Measurements from ENCODE around the gene RANBP3L. TPM values are rescaled to one million over a fixed set of nuclear protein-coding genes. Genes with fewer than 3 reads are reported as not detected.
"Not testable (repeated sequence)": the region's sequence is repeated elsewhere in the genome, so short reads cannot be mapped to it uniquely, and the experiment has no call there.

Gene RANBP3L
- polyA plus RNA-seq (2013, experiment 1 of 2), result 1.3 TPM
- polyA plus RNA-seq (2013, experiment 2 of 2), result 0.76 TPM

- 53 to 90% methylated on average over 2 of the region's 5 CpGs for WGBS, 2 experiments (ENCODE audit: insufficient coverage in 2 of 2)
- Histone ChIP-seq H3K4me1 (ENCODE audit: control insufficient read depth, insufficient read depth, low read length, poor library complexity, severe bottlenecking) (peaks cover 4% of the 10 kb centered on the region), H3K4me3 (ENCODE audit: extremely low read depth, insufficient read depth, low read length, poor library complexity, severe bottlenecking) (no peak within 1 kb of the TSS), H3K27ac (ENCODE audit: low read depth, low read length, severe bottlenecking) (peak within 1 kb of the TSS; percentile 81), H3K9me3 (ENCODE audit: control insufficient read depth, low read length) (no peaks in the 10 kb centered on the region), H3K36me3 (ENCODE audit: control insufficient read depth, insufficient read depth, low read length) (no peaks in the 10 kb centered on the region)
Measured at GRCh38 chr5:36301858-36302603, at the start of gene RANBP3L. Gene RANBP3L, minus strand, starts transcription at chr5:36301902. Its CDS starts 486 bp downstream, at chr5:36301416.

- 100% methylated on average over 1 of the region's 5 CpGs; no CpG with 5 or more reads in 1 of the 2 experiments for WGBS, 2 experiments (ENCODE audit: insufficient coverage in 2 of 2)
- H3K36me3 ChIP-seq (ENCODE audit: control insufficient read depth, insufficient read depth, low read length), result no peaks in the 10 kb centered on the region
- H3K27ac ChIP-seq (ENCODE audit: low read depth, low read length, severe bottlenecking), result no peak overlapping the region
- no peaks in the 10 kb centered on the region for H3K9me3 ChIP-seq (ENCODE audit: control insufficient read depth, low read length)
- H3K4me1 ChIP-seq (ENCODE audit: control insufficient read depth, insufficient read depth, low read length, poor library complexity, severe bottlenecking), result no peaks in the 10 kb centered on the region
- no peak overlapping the region for H3K4me3 ChIP-seq (ENCODE audit: extremely low read depth, insufficient read depth, low read length, poor library complexity, severe bottlenecking)
Measured at GRCh38 chr5:36346896-36347690, 45.4 kb upstream of the RANBP3L start.

GRCh38 chr5:36344899-36345298, 43.2 kb upstream of the RANBP3L start:
- no peak overlapping the region for H3K27ac ChIP-seq (ENCODE audit: low read depth, low read length, severe bottlenecking)
- H3K4me1 ChIP-seq (ENCODE audit: control insufficient read depth, insufficient read depth, low read length, poor library complexity, severe bottlenecking), result no peaks in the 10 kb centered on the region
- no peak overlapping the region for H3K4me3 ChIP-seq (ENCODE audit: extremely low read depth, insufficient read depth, low read length, poor library complexity, severe bottlenecking)
- WGBS, 2 experiments (ENCODE audit: insufficient coverage in 2 of 2), result no CpG with 5 or more reads among the region's 2 CpGs
- no peaks in the 10 kb centered on the region for H3K9me3 ChIP-seq (ENCODE audit: control insufficient read depth, low read length)
- no peaks in the 10 kb centered on the region for H3K36me3 ChIP-seq (ENCODE audit: control insufficient read depth, insufficient read depth, low read length)

GRCh38 chr5:36341720-36342119, 40.0 kb upstream of the RANBP3L start:
- H3K4me3 ChIP-seq (ENCODE audit: extremely low read depth, insufficient read depth, low read length, poor library complexity, severe bottlenecking); H3K4me1 ChIP-seq (ENCODE audit: control insufficient read depth, insufficient read depth, low read length, poor library complexity, severe bottlenecking); H3K27ac ChIP-seq (ENCODE audit: low read depth, low read length, severe bottlenecking); H3K9me3 ChIP-seq (ENCODE audit: control insufficient read depth, low read length); H3K36me3 ChIP-seq (ENCODE audit: control insufficient read depth, insufficient read depth, low read length): not testable (repeated sequence)
- WGBS, 2 experiments (ENCODE audit: insufficient coverage in 2 of 2), result no CpG with 5 or more reads among the region's 4 CpGs

- H3K4me1 ChIP-seq (ENCODE audit: control insufficient read depth, insufficient read depth, low read length, poor library complexity, severe bottlenecking), result no peaks in the 10 kb centered on the region
- 100% methylated on average over 1 of the region's 1 CpG for WGBS, 2 experiments (ENCODE audit: insufficient coverage in 2 of 2)
- no peaks in the 10 kb centered on the region for H3K36me3 ChIP-seq (ENCODE audit: control insufficient read depth, insufficient read depth, low read length)
- no peak overlapping the region for H3K27ac ChIP-seq (ENCODE audit: low read depth, low read length, severe bottlenecking)
- no peak overlapping the region for H3K4me3 ChIP-seq (ENCODE audit: extremely low read depth, insufficient read depth, low read length, poor library complexity, severe bottlenecking)
- no peaks in the 10 kb centered on the region for H3K9me3 ChIP-seq (ENCODE audit: control insufficient read depth, low read length)
Measured at GRCh38 chr5:36337597-36337996, 35.9 kb upstream of the RANBP3L start.

GRCh38 chr5:36334315-36334714, 32.6 kb upstream of the RANBP3L start:
- no peak overlapping the region for H3K27ac ChIP-seq (ENCODE audit: low read depth, low read length, severe bottlenecking)
- no peak overlapping the region for H3K4me3 ChIP-seq (ENCODE audit: extremely low read depth, insufficient read depth, low read length, poor library complexity, severe bottlenecking)
- H3K9me3 ChIP-seq (ENCODE audit: control insufficient read depth, low read length), result no peaks in the 10 kb centered on the region
- no peaks in the 10 kb centered on the region for H3K4me1 ChIP-seq (ENCODE audit: control insufficient read depth, insufficient read depth, low read length, poor library complexity, severe bottlenecking)
- 90 to 100% methylated on average over 2 to 4 of the region's 5 CpGs for WGBS, 2 experiments (ENCODE audit: insufficient coverage in 2 of 2)
- H3K36me3 ChIP-seq (ENCODE audit: control insufficient read depth, insufficient read depth, low read length), result no peaks in the 10 kb centered on the region

- H3K9me3 ChIP-seq (ENCODE audit: control insufficient read depth, low read length); H3K4me3 ChIP-seq (ENCODE audit: extremely low read depth, insufficient read depth, low read length, poor library complexity, severe bottlenecking); H3K36me3 ChIP-seq (ENCODE audit: control insufficient read depth, insufficient read depth, low read length); H3K4me1 ChIP-seq (ENCODE audit: control insufficient read depth, insufficient read depth, low read length, poor library complexity, severe bottlenecking); H3K27ac ChIP-seq (ENCODE audit: low read depth, low read length, severe bottlenecking): not testable (repeated sequence)
- WGBS, 2 experiments (ENCODE audit: insufficient coverage in 2 of 2), result 83 to 87% methylated on average over 7 to 12 of the region's 13 CpGs
Measured at GRCh38 chr5:36332720-36333119, 31.0 kb upstream of the RANBP3L start.

- no peak overlapping the region for H3K27ac ChIP-seq (ENCODE audit: low read depth, low read length, severe bottlenecking)
- no peaks in the 10 kb centered on the region for H3K4me1 ChIP-seq (ENCODE audit: control insufficient read depth, insufficient read depth, low read length, poor library complexity, severe bottlenecking)
- H3K9me3 ChIP-seq (ENCODE audit: control insufficient read depth, low read length), result no peaks in the 10 kb centered on the region
- H3K4me3 ChIP-seq (ENCODE audit: extremely low read depth, insufficient read depth, low read length, poor library complexity, severe bottlenecking), result no peak overlapping the region
- no peaks in the 10 kb centered on the region for H3K36me3 ChIP-seq (ENCODE audit: control insufficient read depth, insufficient read depth, low read length)
Measured at GRCh38 chr5:36325196-36325595, 23.5 kb upstream of the RANBP3L start.

GRCh38 chr5:36323926-36324781, 22.5 kb upstream of the RANBP3L start:
- no peaks in the 10 kb centered on the region for H3K36me3 ChIP-seq (ENCODE audit: control insufficient read depth, insufficient read depth, low read length)
- 91 to 94% methylated on average over 4 to 5 of the region's 6 CpGs for WGBS, 2 experiments (ENCODE audit: insufficient coverage in 2 of 2)

GRCh38 chr5:36312953-36313672, 11.4 kb upstream of the RANBP3L start:
- H3K4me1 ChIP-seq (ENCODE audit: control insufficient read depth, insufficient read depth, low read length, poor library complexity, severe bottlenecking), result no peaks in the 10 kb centered on the region
- H3K36me3 ChIP-seq (ENCODE audit: control insufficient read depth, insufficient read depth, low read length), result no peaks in the 10 kb centered on the region
- no CpG with 5 or more reads among the region's 1 CpG for WGBS, 2 experiments (ENCODE audit: insufficient coverage in 2 of 2)
- no peaks in the 10 kb centered on the region for H3K9me3 ChIP-seq (ENCODE audit: control insufficient read depth, low read length)
- H3K27ac ChIP-seq (ENCODE audit: low read depth, low read length, severe bottlenecking), result no peak overlapping the region
- no peak overlapping the region for H3K4me3 ChIP-seq (ENCODE audit: extremely low read depth, insufficient read depth, low read length, poor library complexity, severe bottlenecking)

More at GRCh38 chr5:36323926-36324781, 22.5 kb upstream of the RANBP3L start:
- Histone ChIP-seq H3K9me3 (ENCODE audit: control insufficient read depth, low read length) (no peaks in the 10 kb centered on the region), H3K27ac (ENCODE audit: low read depth, low read length, severe bottlenecking) (no peak overlapping the region), H3K4me1 (ENCODE audit: control insufficient read depth, insufficient read depth, low read length, poor library complexity, severe bottlenecking) (no peaks in the 10 kb centered on the region), H3K4me3 (ENCODE audit: extremely low read depth, insufficient read depth, low read length, poor library complexity, severe bottlenecking) (no peak overlapping the region)
